ENCODE results near the gene WDCP.

DNA sequence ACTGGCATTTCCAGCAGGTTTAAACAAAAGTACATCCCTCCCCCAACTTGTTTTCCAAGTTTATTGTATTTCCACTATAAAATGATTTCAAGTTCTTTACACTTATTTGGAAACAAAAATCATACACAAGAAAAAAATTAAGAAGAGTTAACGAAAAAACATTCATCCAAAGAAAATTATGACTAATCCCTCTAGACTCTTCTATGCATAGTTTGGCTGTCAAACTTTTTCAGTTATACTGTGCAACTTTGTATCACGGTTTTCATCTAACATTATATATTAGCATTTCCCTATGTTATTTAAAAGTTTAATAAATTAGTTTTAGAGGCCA lies 627 bp downstream of the WDCP start:
- TF ChIP-seq, protein P1, sequence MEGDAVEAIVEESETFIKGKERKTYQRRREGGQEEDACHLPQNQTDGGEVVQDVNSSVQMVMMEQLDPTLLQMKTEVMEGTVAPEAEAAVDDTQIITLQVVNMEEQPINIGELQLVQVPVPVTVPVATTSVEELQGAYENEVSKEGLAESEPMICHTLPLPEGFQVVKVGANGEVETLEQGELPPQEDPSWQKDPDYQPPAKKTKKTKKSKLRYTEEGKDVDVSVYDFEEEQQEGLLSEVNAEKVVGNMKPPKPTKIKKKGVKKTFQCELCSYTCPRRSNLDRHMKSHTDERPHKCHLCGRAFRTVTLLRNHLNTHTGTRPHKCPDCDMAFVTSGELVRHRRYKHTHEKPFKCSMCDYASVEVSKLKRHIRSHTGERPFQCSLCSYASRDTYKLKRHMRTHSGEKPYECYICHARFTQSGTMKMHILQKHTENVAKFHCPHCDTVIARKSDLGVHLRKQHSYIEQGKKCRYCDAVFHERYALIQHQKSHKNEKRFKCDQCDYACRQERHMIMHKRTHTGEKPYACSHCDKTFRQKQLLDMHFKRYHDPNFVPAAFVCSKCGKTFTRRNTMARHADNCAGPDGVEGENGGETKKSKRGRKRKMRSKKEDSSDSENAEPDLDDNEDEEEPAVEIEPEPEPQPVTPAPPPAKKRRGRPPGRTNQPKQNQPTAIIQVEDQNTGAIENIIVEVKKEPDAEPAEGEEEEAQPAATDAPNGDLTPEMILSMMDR (IDR thresholded peaks at IDR 0.05; ENCODE audit: low read length) = no peak
- TF ChIP-seq EZH2 (IDR thresholded peaks at IDR 0.05; ENCODE audit: borderline replicate concordance, low read length) = no peak

Measured in OCI-LY1 (cell line).